Prostate gland (tissue), 2 donors: ENCODE measurements around the gene PRMT6.

Experiments used
- POLR2AphosphoS5 ChIP-seq: sonication (generic); formaldehyde crosslinking; IDR thresholded peaks from one replicate; pipeline ENCODE4 v1.6.1; 2017; ENCODE audit warnings: antibody characterized with exemption
- TF ChIP-seq, protein P1 (sequence below), 4 experiments: fragments of 200-600 bp in 2 of 4; fragments of 450-650 bp in 2 of 4; sonication (generic) in 2 of 4; IDR thresholded peaks; 1 replicate in 3 of 4; 2 replicates in 1 of 4; pipeline ENCODE4 v1.5.1; 2016 to 2019; ENCODE audit warnings: antibody characterized with exemption in 4 of 4, mild to moderate bottlenecking in 2 of 4, moderate library complexity in 2 of 4

DNA sequence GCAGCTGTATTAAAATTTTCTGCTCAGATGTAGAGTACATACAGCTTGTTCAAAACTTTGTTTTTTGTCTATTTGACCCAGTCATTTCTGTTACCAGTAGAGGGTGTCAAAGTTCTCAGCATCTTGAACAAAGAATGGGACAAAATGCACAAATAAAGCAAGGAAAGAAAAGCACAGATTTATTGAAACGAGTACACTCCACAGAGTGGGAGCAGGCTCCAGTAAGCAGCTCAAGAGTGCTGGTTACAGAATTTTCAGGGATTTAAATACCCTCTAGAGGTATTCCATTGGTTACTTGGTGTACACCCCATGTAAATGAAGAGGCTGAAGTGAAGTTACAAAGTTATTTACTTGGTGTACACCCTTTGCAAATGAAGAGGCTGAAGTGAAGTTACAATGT is 8.9 kb upstream of the PRMT6 start:
- TF ChIP-seq, protein P1, sequence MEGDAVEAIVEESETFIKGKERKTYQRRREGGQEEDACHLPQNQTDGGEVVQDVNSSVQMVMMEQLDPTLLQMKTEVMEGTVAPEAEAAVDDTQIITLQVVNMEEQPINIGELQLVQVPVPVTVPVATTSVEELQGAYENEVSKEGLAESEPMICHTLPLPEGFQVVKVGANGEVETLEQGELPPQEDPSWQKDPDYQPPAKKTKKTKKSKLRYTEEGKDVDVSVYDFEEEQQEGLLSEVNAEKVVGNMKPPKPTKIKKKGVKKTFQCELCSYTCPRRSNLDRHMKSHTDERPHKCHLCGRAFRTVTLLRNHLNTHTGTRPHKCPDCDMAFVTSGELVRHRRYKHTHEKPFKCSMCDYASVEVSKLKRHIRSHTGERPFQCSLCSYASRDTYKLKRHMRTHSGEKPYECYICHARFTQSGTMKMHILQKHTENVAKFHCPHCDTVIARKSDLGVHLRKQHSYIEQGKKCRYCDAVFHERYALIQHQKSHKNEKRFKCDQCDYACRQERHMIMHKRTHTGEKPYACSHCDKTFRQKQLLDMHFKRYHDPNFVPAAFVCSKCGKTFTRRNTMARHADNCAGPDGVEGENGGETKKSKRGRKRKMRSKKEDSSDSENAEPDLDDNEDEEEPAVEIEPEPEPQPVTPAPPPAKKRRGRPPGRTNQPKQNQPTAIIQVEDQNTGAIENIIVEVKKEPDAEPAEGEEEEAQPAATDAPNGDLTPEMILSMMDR (IDR thresholded peaks at IDR 0.05), result no peak
- no peak for TF ChIP-seq POLR2AphosphoS5
